HG02981 (cell line): ENCODE measurements around the gene ADGRL3.
"Not testable (repeated sequence)": the region's sequence is repeated elsewhere in the genome, so short reads cannot be mapped to it uniquely, and the experiment has no call there.

Experiments
- ATAC-seq: cut with Tn5 transposase; IDR thresholded peaks from one replicate; pipeline ENCODE4 v1.9.1; 2021; ENCODE audit warnings: mild to moderate bottlenecking, moderate library complexity; ENCODE audit not compliant: unreplicated experiment

The ADGRL3 gene

DNA sequence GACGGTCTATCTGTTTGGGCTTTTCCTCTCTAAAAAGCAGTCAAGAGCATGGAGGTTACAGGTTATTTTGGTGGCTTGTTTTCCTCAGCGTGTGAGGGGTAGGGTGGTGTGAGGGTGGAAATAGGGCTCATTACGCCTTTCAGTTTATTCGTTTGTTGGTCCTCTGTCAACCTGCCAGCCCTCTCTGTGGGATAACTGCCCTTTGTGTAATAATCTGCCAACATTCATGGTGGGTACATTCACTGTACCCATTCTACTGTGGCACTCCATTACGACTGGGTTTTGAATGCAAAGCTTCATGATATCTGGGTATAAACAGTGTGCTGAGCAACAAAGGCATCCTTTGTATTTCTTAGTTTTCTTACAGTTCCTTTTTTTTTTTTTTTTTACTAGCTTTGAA is 136.4 kb downstream of the ADGRL3 start:
- no peak for ATAC-seq

DNA sequence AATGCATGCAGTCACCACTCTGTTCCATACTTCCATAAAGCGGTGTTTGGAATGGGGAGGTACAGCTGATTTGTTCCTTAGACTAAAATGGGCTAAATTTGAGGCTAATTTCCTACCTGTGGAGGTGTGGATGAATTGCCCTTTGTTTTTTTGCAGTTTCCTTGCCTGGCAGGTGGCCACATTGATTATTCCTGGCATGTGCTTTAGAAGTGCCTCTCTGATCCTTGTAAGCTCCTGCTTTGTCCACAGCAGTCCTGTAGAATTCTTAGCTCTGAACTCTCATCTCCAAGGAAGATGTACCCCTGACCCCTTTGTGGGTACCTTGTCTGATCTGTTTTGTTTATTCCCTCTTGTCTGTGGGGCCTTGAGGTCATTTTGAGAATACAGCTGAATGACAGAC is 136.8 kb downstream of the ADGRL3 start:
- no peak for ATAC-seq

DNA sequence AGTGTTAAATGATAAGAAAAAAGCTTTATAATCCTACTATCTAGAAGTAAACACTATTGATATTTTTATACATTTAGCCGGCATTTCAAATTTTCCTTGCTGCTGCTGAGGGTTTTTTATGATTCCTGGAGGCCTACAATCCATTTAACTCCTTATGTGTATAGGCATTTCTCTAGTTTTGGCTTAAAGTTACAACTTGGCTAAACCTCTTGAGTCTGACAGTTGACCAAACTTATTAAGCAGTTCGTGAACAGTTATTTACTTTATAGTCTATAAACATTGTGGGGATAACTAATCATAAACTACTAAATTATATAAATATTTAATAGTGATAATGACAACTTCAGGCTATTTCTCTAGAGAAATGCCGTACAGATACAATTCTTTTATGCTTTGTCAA is 141.9 kb downstream of the ADGRL3 start:
- no peak for ATAC-seq

DNA sequence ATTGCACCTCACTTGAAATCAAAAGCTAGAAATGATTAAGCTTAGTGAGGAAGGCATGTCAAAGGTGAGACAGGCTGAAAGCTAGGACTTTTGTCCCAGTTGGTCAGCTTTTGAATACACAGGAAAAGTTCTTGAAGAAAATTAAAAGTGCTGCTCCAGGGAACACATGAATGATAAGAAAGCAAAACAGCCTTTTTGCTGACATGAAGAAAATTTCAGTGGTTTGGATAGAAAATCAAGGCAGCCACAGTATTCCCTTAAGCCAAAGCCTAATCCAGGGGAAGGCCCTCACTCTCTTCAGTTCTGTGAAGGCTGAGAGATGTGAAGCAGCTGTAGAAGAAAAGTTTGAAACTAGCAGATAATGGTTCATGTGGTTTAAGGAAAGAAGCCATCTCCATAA is 150.8 kb downstream of the ADGRL3 start:
- ATAC-seq: no peak

DNA sequence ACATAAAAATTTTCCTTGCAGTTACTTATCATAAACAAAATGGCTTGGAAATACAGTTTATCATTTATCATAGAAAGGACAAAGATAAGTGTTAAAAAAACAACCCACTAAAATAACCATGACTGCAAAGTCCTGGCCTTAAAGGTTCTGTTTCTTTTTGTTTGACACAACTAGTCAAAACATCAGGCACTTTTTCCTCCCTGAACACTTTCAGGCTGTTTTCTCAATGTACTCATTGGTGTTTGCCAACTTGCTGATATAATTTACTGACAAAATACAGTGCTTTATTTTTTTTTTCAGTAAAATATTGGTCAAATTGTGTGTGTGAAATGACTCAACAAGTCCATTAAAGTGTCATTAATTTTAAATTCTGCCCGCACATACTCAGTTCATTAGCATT is 156.6 kb downstream of the ADGRL3 start:
- no peak for ATAC-seq

DNA sequence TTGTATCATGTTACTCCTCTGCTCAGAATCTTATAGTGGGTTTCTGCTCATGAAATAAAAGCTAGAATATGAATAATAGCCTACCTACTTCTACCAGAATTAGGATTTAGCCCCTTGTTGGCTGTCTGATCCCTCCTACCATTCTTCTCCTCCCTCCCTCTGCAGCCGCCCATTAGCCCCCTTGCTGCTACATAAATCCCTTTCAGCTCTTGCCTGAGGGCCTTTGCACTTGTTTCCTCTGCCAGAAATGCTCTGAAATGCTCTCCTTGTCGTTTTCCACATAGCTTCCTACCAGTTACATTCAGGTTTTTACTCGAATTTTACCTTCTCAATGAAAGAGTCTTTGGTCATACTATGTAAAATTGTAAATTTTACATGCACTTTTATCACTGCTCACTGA is 159.2 kb downstream of the ADGRL3 start:
- ATAC-seq: no peak

DNA sequence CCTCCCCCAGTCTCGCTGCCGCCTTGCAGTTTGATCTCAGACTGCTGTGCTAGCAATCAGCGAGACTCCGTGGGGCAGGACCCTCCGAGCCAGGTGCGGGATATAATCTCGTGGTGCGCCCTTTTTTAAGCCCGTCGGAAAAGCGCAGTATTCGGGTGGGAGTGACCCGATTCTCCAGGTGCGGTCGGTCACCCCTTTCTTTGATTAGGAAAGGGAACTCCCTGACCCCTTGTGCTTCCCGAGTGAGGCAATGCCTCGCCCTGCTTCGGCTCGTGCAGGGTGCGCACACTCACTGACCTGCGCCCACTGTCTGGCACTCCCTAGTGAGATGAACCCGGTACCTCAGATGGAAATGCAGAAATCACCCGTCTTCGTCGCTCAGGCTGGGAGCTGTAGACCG is 172.7 kb downstream of the ADGRL3 start:
- ATAC-seq: not testable (repeated sequence)

DNA sequence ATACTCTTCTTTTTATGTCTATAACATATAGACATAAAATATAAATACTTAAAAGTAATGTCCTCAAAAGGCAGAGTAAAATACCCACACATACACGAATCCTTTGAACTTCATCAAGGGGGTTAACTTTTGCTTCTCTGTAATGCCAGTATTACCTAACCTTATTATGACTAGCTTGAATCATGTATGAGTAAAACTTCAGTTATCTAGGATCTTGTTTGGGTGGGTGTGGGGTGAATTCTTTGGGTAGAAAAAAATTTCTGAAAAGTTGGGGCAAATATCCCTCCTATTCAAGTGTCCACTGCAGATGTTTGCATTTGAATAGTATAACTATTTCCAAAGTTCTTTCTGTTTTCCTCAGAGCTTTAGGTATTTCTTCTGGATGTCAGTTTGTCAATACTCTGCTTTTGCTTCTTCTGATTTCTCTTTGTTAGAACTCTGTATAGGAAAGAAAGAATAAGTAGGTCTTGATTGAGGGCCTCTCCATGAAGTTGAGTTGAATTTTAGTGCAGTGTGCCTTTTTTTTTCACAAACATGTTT is 173.8 kb downstream of the ADGRL3 start:
- no peak for ATAC-seq

DNA sequence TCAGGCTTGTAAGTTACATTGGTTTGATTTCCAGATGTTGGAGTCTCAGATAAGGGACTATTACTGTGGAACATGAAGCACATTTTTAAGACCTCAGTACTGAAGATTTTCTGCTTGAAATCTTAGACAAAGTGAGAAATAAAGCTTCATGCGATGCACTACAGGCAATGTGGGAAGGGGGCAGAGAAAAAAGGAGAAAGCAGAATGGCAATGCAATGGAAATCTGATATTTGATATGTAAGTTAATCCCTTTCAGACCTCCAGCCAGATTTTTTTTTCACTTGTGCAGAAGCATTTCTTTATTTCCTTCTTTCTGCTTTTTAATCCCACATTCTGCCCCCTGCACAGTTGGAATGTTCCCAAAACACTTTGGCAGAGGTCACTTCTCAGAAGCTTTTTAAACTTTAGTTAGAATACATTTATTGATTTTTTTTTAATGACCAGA is 174.3 kb downstream of the ADGRL3 start:
- ATAC-seq: no peak

DNA sequence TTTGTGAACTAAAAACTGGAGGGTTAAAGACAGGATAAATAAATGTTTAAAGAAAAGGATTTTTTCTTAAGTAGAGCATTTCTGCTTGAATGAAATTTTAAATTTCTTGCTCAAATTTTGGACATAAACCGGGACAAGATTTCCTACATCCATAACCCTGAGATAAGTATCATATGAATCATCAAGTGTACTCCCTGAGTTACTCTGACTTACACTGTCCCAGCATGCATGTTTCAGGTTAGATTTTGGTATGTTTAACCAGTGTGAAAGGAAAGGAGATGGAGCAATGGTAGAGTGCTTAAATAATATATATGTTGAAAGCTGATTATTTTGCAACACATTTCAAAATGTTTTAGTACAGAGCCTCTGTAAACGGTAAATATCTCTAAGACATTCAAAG is 175.2 kb downstream of the ADGRL3 start:
- no peak for ATAC-seq

DNA sequence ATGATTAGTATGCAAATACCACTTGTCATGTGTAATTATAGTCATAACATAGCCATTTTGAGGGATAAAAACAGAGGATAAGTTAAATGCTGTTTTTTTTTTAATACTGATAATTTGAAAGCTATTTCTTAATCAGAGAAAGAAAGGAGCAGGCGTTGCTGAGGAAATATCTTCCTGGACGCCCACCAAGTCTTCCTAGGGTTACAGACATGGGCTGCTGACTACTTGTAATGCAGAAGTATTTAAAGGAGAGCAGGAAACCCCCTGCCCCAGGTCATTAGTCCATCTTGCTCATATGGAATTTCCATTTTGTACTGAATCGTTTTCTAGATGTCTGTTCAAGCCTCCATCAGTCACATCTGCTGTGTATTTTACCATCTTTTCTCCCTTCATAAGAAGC is 176.2 kb downstream of the ADGRL3 start:
- no peak for ATAC-seq

DNA sequence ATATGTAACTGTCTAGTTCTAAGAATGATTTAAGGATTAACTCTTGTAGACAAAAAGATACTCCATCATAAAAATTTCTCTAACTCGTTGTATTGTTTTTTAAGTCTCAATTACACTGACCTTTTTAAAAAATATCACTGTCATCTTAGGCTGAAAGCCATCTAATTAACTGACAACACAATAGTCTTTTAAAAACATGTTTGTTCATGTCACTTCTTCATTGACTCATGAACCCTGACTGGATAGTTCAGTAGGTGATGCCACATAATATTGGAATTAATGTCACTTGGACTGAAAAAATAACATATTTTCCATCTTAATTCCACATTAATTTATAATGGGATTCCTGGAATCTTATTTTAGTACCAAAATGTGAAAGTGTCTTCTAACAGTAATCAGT is 179.3 kb downstream of the ADGRL3 start:
- no peak for ATAC-seq

DNA sequence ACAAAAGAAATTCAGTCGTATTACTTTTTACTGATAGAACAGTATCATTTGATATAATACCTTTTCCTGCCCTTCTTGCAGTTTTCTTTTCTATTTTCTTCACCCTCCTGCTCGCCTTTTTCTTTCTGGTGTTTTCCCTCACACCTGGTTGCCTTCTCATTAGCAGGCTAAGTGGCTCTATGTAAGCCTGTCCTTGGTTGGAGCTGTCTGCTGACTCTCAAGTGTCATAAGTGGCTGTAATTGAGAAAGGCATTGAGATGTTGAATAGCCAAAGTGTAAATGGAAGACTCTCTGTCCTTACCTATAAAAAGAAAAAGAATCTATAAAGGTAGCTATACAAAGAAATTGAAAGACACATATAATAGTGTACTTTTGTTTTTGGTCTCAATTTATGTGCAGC is 180.7 kb downstream of the ADGRL3 start:
- ATAC-seq: no peak

DNA sequence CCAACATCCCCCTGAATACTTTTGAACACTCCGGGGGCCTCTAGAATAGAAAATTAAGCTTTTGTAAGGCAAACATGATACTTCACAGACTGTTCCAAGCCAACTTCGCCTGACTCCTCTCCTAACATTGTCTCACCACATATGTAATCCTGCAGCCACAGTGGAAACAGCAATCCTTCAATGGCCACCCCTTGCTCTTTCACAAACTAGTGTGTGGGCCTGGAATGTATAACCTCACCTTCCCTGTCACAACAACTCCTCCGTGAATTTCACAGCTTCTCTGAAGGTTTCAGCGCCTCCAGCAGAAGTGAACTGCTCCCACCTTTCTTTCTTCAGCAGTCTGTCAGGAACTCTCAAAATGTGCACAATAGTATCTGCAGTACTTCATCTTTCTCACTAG is 185.1 kb downstream of the ADGRL3 start:
- no peak for ATAC-seq

DNA sequence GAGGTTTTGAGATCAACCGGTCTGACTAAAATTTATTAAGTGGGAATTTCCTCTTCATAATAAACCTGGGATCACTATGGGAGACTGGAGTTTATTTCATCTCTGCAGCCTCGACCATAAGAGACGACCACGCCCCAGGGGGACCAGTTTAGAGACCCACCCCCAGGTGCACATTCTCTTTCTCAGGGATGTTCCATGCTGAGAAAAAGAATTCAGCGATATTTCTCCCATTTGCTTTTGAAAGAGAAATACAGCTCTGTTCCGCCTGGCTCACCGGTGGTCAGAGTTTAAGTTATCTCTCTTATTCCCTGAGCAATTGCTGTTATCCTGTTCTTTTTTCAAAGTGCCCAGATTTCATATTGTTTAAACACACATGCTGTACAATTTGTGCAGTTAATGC is 187.2 kb downstream of the ADGRL3 start:
- not testable (repeated sequence) for ATAC-seq

DNA sequence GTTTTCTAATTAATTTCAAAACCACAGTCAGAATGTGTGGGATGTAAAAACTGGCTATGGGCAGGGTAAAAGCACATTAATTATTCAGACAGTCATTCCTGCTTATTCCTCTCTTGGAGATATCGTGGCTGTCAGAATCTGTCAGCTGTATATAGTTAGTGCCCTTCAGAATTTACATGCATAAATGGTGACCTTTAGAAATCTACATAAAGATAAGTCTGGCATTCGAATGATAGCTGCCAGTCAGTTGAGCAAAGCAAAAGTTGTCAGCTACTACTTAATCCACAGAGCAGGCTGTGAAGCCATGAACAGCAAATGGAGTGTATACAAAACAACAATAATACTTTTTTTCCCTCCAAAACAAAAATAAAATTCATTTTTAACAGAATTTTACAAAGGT is 189.5 kb downstream of the ADGRL3 start:
- ATAC-seq: no peak

DNA sequence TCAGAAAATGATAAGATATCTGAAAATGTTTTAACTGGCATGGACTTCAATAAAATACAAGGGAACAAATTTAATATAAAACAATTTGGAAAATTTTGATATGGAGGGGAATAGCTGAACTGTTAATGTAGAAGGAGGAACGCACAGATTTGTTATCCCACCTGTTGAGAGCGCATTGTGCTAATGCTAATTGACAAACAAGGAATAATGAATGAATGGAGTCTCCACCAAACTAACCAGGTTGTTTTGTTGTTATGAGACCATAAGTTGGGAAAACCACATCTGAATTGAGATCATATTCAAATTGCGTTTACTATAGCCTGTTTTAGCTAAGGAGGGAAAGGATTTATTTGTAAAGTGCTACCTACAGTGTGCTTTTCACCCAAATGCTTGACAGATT is 195.6 kb downstream of the ADGRL3 start:
- ATAC-seq: no peak

DNA sequence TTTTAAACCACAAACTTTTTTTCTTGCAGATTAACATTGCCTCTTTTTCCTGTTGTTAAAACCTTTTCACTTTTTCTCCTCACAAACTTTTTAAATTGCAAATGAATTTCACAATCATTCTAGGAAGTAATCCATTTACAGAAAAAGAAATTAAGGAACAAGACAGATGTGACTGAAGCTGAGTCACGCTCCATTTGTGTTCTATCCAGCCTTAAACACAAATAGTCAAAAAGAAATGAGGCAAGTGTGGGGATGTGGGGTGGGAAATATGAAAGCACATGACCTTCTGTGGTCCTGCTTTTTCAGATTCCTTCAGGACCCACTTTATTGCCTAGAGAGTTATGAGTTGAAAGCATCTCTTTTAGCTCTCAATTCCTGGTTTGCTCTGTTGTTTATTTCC is 197.0 kb downstream of the ADGRL3 start:
- ATAC-seq: no peak

DNA sequence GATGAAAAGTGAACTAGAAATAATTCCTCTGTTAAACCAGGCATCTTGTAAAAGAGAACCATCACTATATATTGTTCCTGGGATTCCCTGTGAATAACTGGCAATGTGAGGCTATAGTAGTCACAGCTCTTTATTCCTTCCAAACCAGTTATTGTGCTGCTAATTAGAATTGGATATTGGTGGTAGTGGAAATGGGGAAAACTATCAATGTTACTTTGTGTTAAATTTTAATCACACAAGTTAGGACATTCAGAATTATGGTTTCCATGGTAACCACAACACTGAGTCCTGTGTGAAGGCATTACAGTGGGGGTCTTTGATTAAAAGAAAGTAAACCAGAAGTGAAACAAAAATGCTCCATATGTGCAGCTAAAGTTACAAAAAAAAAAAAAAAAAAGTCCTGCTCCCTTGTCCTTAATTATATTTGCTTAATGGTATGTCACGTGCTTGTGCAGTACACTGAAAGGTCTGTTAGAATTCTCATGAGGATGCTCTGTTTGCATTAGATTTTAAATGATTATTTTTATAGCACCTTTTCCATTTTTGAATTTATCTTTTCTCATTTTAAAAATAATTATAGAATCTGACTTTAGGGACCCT is 200.4 kb downstream of the ADGRL3 start:
- no peak for ATAC-seq

DNA sequence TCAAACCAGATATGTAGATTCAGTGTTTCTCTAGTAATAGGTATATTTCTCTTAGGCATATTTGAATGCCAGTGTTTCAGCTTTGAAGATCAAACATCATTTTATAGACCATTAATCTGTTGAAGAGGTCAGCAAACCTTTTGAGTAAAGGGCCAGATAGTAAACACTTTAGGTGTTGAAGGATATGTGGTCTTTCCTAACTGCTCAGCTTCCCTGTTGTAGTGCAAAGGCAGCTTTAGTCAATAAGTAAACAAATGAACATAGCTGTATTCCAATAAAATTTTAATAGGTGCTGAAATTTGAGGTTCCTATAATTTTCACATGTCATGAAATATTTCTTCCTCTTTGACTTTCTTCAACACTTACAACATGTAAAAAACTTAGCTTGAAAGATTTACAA is 201.6 kb downstream of the ADGRL3 start:
- ATAC-seq: no peak

DNA sequence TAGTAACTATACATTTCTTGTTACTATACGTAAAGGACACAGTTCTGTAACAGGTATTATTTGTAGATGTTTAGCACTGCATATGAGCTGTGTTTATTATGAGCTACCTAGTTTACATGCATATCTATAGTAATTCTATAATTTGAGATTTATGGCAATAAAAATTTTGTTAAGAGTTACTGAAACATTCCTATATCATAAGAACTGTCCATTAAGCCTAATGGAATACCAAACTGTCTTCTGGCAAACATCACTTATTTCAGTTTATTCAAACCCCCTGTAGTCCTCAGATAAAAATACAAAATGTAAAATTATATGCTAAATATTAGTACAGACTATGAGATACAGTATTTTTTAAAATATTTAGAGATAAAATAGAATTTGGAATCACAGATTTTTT is 205.2 kb downstream of the ADGRL3 start:
- no peak for ATAC-seq

DNA sequence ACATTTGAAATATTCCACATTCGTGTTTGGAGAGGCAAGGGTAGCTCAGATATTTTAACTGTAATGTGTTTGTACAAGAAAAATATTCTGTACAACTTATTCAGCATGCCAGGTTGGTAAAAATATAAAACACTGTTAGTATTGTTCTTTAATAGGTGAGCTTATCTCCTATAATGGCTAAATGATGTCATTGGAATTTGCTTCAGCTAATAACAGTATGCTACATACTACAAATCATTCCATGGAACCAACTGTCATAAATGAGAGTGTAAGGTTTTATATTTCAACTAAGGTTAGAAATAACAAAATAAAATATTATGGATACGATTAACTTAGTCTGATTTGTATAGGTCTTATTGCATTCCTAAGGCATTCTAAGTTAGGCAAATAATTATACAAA is 206.6 kb downstream of the ADGRL3 start:
- no peak for ATAC-seq
